Measurements from ENCODE around the gene CDYL2. TPM values are rescaled to one million over a fixed set of nuclear protein-coding genes. Genes with fewer than 3 reads are reported as not detected.
"Not testable (repeated sequence)": the region's sequence is repeated elsewhere in the genome, so short reads cannot be mapped to it uniquely, and the experiment has no call there.

Gene CDYL2
- total RNA-seq, 1 donor from 2014 or later: 1.8 TPM

DNA sequence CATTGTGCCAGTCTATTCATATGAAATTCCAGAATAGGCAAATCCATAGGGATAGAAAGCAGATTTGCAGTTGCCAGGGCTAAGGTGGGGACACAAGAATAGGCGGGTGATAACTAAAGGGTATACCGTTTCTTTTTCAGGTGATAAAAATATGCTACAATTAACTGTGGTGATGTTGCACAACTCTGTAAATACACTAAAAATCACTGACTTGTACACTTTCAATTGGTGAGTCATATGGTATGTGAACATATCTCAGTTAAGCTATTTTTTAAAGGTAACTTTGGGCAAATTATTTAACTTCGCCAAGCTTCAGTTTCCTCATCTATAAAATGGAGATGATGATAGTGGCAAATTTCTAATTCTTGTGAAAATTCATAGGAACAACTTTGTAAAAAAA is 65.9 kb downstream of the CDYL2 start:
- Mint-ChIP-seq H3K36me3 (ENCODE audit: unreplicated experiment) (no peaks in the 10 kb centered on the region), H3K27me3 (ENCODE audit: unreplicated experiment) (no peaks in the 10 kb centered on the region), H3K4me3 (ENCODE audit: unreplicated experiment) (no peak overlapping the region), H3K4me1 (ENCODE audit: unreplicated experiment) (no peaks in the 10 kb centered on the region), H3K9me3 (ENCODE audit: unreplicated experiment) (peaks cover 19% of the 10 kb centered on the region), H3K27ac (ENCODE audit: unreplicated experiment) (no peak overlapping the region)
- TF ChIP-seq CTCF (IDR thresholded peaks at IDR 0.05): no peak
- DNase-seq (ENCODE audit: extremely low spot score, unreplicated experiment): no peak

- H3K9me3 Mint-ChIP-seq (ENCODE audit: unreplicated experiment): peaks cover 24% of the 10 kb centered on the region
- no peaks in the 10 kb centered on the region for H3K36me3 Mint-ChIP-seq (ENCODE audit: unreplicated experiment)
- DNase-seq (ENCODE audit: extremely low spot score, unreplicated experiment): no peak
- H3K4me3 Mint-ChIP-seq (ENCODE audit: unreplicated experiment): no peak overlapping the region
- no peak for TF ChIP-seq CTCF (IDR thresholded peaks at IDR 0.05)
- no peak overlapping the region for H3K27ac Mint-ChIP-seq (ENCODE audit: unreplicated experiment)
- H3K4me1 Mint-ChIP-seq (ENCODE audit: unreplicated experiment): no peaks in the 10 kb centered on the region
- no peaks in the 10 kb centered on the region for H3K27me3 Mint-ChIP-seq (ENCODE audit: unreplicated experiment)
Measured at GRCh38 chr16:80735846-80736245, 68.6 kb downstream of the CDYL2 start.

DNA sequence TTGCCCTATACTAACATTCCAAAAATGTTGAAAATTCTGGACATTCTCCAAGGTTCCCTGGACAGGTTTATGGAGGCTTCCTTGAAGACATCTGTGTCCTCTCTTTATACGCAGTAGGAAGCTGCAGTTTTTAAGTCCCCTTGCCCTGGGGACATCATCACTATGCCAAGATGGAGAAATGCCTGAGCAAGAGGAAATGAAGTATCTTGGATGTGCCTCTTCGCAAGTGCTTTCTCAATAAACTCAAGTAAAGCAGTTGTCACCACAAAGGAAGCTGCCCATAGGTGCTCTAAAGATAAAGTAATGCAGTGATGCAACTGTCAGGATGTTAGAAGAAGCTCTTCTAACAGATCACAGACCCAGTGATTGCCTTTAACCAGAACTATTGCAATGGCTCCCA is 71.0 kb downstream of the CDYL2 start:
- Mint-ChIP-seq H3K27me3 (ENCODE audit: unreplicated experiment) (no peaks in the 10 kb centered on the region), H3K9me3 (ENCODE audit: unreplicated experiment) (peaks cover 9% of the 10 kb centered on the region), H3K27ac (ENCODE audit: unreplicated experiment) (no peak overlapping the region), H3K36me3 (ENCODE audit: unreplicated experiment) (no peaks in the 10 kb centered on the region), H3K4me3 (ENCODE audit: unreplicated experiment) (no peak overlapping the region), H3K4me1 (ENCODE audit: unreplicated experiment) (no peaks in the 10 kb centered on the region)
- no peak for DNase-seq (ENCODE audit: extremely low spot score, unreplicated experiment)
- no peak for TF ChIP-seq CTCF (IDR thresholded peaks at IDR 0.05)

GRCh38 chr16:80731915-80732314 is 72.5 kb downstream of the CDYL2 start:
- Mint-ChIP-seq H3K27ac (ENCODE audit: unreplicated experiment) (no peak overlapping the region), H3K4me1 (ENCODE audit: unreplicated experiment) (no peaks in the 10 kb centered on the region), H3K36me3 (ENCODE audit: unreplicated experiment) (no peaks in the 10 kb centered on the region), H3K9me3 (ENCODE audit: unreplicated experiment) (peaks cover 9% of the 10 kb centered on the region), H3K27me3 (ENCODE audit: unreplicated experiment) (no peaks in the 10 kb centered on the region), H3K4me3 (ENCODE audit: unreplicated experiment) (no peak overlapping the region)
- no peak for DNase-seq (ENCODE audit: extremely low spot score, unreplicated experiment)
- no peak for TF ChIP-seq CTCF (IDR thresholded peaks at IDR 0.05)

GRCh38 chr16:80727066-80727763 is 77.2 kb downstream of the CDYL2 start:
- peaks cover 27% of the 10 kb centered on the region for H3K9me3 Mint-ChIP-seq (ENCODE audit: unreplicated experiment)
- not testable (repeated sequence) for H3K27me3 Mint-ChIP-seq (ENCODE audit: unreplicated experiment); H3K36me3 Mint-ChIP-seq (ENCODE audit: unreplicated experiment); H3K4me1 Mint-ChIP-seq (ENCODE audit: unreplicated experiment); H3K27ac Mint-ChIP-seq (ENCODE audit: unreplicated experiment); H3K4me3 Mint-ChIP-seq (ENCODE audit: unreplicated experiment)
- DNase-seq (ENCODE audit: extremely low spot score, unreplicated experiment): peak; percentile 69

Data from osteocyte (in vitro differentiated cells).